ENCODE data around the gene PTPRN. TPM values are rescaled to one million over a fixed set of nuclear protein-coding genes. Genes with fewer than 3 reads are reported as not detected.
A peak's percentile ranks its signal among the peaks of the same experiment; 100 is the strongest.

Gene PTPRN
- polyA plus RNA-seq, 2 of the 4 experiments (the other 2 are of a cell fraction) = 0.44 to 1.1 TPM

DNA sequence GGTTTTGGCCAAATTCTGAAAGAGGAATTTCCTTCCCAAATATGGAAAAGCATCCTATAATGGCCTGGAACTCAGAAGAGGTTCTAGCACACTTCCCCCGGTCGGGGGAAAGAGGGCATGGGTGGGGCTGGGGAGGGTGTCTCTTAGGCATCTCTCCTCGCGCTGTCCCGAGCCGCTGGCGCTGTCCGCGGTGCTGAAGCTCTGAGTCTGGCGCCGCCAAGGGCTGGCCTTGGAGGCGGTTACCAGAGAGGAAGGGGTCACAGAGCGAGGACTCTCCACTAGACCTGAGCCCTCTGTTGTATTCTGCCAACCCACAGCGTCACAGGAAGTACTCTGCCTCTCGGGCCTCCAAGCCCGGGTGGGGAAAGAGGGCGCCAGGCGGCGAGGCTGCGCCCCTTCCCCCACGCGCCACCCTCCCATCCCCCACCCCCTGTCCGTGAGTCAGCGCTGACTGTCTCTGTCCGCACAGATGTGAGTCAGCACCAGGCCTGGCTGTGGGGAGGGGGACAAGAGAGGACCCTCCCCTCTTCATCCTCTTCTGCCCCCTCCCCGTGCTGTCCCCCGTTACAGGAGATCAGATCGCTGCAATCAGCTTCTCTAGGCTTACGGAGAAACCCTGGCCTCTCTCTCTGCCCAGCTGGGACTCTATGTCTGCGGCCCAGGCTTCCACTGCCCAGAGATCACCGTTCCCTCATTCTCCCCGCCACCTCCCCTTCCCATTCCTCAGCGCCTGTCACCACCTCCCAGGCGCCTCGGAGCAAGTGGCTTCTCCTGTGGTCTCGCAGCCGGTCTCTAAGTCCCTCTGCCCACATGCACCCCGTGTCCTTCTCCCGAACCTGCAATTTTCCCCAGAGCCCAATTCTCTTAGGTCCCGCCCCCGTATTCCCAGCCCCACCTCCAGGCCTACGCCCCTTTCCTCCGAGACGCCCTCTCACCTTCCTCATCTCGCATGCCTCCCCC is 779 bp downstream of the PTPRN start:
- ChIA-PET POLR2A (interaction anchor here (0.6 to 1.0 kb wide), 2 partner anchors 22 to 91 kb away, joined by 3 read pairs; no protein-coding TSS in a partner anchor), CTCF (interaction anchor here (0.6 to 3.9 kb wide), 5 partner anchors 10 to 221 kb away, joined by 3 to 19 read pairs (median 4); no protein-coding TSS in a partner anchor)
- ATAC-seq = peak; percentile 94 to 95
- Histone ChIP-seq H3K4me2 (peak overlapping the region; percentile 91), H3K9me3 (no peaks in the 10 kb centered on the region), H3K4me3 (peak overlapping the region; percentile 36), H3K27ac (peak overlapping the region in 1 of 2 experiments; percentile 38; a peak in 3 of 6 replicates), H3K4me1 (peaks cover 13% of the 10 kb centered on the region; the same call in 2 of the 3 replicates)
- 3% methylated on average over 18 of the region's 45 CpGs for WGBS (ENCODE audit: missing lambda C conversion rate)
- FAIRE-seq = no peak
- DNase-seq (ENCODE audit: low read depth in 1 of 2, low spot score in 1 of 2) = peak; percentile 68 to 70
- TF ChIP-seq, protein P1, sequence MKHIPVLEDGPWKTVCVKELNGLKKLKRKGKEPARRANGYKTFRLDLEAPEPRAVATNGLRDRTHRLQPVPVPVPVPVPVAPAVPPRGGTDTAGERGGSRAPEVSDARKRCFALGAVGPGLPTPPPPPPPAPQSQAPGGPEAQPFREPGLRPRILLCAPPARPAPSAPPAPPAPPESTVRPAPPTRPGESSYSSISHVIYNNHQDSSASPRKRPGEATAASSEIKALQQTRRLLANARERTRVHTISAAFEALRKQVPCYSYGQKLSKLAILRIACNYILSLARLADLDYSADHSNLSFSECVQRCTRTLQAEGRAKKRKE (CRISPR knock-in tag; IDR thresholded peaks at IDR 0.05; ENCODE audit: low read depth) = no peak
- TF ChIP-seq CEBPB (IDR thresholded peaks at IDR 0.05) (no peak), NPAS2 (CRISPR knock-in tag; IDR thresholded peaks at IDR 0.05; ENCODE audit: borderline replicate concordance) (no peak), ZC3H11A (IDR thresholded peaks at IDR 0.05) (no peak), CHD4 (IDR thresholded peaks at IDR 0.05; ENCODE audit: borderline replicate concordance) (no peak), NR3C1 (IDR thresholded peaks at IDR 0.05) (no peak), ZNF302 (CRISPR knock-in tag; IDR thresholded peaks at IDR 0.05) (no peak), CBX8 (IDR thresholded peaks at IDR 0.05) (no peak), FOSB (CRISPR knock-in tag; IDR thresholded peaks at IDR 0.05) (no peak), GATA3 (IDR thresholded peaks at IDR 0.05; ENCODE audit: borderline replicate concordance) (no peak), MAFK (IDR thresholded peaks at IDR 0.05; ENCODE audit: partially characterized antibody) (no peak), ZFP36 (IDR thresholded peaks at IDR 0.05; ENCODE audit: borderline replicate concordance, partially characterized antibody) (no peak), RCOR1 (IDR thresholded peaks at IDR 0.05; ENCODE audit: low read depth, low read length) (no peak), POLR2AphosphoS2 (conservative IDR thresholded peaks at IDR 0.05; ENCODE audit: low read length) (no peak), JUNB (IDR thresholded peaks at IDR 0.05) (peak; percentile 51), EHMT2 (IDR thresholded peaks at IDR 0.05; ENCODE audit: low read depth) (peak; percentile 85), RAD21 (conservative IDR thresholded peaks at IDR 0.05 in 1 of 2, IDR thresholded peaks at IDR 0.05 in 1 of 2) (no peak), HOXB13 (CRISPR knock-in tag; IDR thresholded peaks at IDR 0.05; ENCODE audit: low read depth) (no peak), TP53 (CRISPR knock-in tag; IDR thresholded peaks at IDR 0.05) (no peak), CHD2 (IDR thresholded peaks at IDR 0.05; ENCODE audit: low read length, partially characterized antibody) (no peak), ESRRA (IDR thresholded peaks at IDR 0.05; ENCODE audit: borderline replicate concordance, low read length) (no peak), NFE2L2 (conservative IDR thresholded peaks at IDR 0.05; ENCODE audit: low read length) (no peak), HOXA7 (CRISPR knock-in tag; IDR thresholded peaks at IDR 0.05) (no peak), HOXB5 (CRISPR knock-in tag; IDR thresholded peaks at IDR 0.05) (peak; percentile 48; the same call in 1 of the 2 replicates), FOSL2 (IDR thresholded peaks at IDR 0.05) (peak; percentile 60; the same call in 1 of the 2 replicates), FOSL2 (CRISPR knock-in tag; IDR thresholded peaks at IDR 0.05) (peak; percentile 38; the same call in 1 of the 2 replicates), FOXS1 (CRISPR knock-in tag; IDR thresholded peaks at IDR 0.05) (no peak), SMC3 (IDR thresholded peaks at IDR 0.05) (no peak), POLR2A (IDR thresholded peaks at IDR 0.05; ENCODE audit: low read length) (no peak)
- TF ChIP-seq, protein P2, sequence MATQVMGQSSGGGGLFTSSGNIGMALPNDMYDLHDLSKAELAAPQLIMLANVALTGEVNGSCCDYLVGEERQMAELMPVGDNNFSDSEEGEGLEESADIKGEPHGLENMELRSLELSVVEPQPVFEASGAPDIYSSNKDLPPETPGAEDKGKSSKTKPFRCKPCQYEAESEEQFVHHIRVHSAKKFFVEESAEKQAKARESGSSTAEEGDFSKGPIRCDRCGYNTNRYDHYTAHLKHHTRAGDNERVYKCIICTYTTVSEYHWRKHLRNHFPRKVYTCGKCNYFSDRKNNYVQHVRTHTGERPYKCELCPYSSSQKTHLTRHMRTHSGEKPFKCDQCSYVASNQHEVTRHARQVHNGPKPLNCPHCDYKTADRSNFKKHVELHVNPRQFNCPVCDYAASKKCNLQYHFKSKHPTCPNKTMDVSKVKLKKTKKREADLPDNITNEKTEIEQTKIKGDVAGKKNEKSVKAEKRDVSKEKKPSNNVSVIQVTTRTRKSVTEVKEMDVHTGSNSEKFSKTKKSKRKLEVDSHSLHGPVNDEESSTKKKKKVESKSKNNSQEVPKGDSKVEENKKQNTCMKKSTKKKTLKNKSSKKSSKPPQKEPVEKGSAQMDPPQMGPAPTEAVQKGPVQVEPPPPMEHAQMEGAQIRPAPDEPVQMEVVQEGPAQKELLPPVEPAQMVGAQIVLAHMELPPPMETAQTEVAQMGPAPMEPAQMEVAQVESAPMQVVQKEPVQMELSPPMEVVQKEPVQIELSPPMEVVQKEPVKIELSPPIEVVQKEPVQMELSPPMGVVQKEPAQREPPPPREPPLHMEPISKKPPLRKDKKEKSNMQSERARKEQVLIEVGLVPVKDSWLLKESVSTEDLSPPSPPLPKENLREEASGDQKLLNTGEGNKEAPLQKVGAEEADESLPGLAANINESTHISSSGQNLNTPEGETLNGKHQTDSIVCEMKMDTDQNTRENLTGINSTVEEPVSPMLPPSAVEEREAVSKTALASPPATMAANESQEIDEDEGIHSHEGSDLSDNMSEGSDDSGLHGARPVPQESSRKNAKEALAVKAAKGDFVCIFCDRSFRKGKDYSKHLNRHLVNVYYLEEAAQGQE (IDR thresholded peaks at IDR 0.05) = peak; percentile 97
- TF ChIP-seq, protein P3, sequence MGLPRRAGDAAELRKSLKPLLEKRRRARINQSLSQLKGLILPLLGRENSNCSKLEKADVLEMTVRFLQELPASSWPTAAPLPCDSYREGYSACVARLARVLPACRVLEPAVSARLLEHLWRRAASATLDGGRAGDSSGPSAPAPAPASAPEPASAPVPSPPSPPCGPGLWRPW (IDR thresholded peaks at IDR 0.05) = no peak
- TF ChIP-seq, protein P4, sequence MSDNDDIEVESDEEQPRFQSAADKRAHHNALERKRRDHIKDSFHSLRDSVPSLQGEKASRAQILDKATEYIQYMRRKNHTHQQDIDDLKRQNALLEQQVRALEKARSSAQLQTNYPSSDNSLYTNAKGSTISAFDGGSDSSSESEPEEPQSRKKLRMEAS (IDR thresholded peaks at IDR 0.05) = no peak
- TF ChIP-seq, protein P5, sequence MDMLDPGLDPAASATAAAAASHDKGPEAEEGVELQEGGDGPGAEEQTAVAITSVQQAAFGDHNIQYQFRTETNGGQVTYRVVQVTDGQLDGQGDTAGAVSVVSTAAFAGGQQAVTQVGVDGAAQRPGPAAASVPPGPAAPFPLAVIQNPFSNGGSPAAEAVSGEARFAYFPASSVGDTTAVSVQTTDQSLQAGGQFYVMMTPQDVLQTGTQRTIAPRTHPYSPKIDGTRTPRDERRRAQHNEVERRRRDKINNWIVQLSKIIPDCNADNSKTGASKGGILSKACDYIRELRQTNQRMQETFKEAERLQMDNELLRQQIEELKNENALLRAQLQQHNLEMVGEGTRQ (IDR thresholded peaks at IDR 0.05) = no peak
- TF ChIP-seq, protein P6, sequence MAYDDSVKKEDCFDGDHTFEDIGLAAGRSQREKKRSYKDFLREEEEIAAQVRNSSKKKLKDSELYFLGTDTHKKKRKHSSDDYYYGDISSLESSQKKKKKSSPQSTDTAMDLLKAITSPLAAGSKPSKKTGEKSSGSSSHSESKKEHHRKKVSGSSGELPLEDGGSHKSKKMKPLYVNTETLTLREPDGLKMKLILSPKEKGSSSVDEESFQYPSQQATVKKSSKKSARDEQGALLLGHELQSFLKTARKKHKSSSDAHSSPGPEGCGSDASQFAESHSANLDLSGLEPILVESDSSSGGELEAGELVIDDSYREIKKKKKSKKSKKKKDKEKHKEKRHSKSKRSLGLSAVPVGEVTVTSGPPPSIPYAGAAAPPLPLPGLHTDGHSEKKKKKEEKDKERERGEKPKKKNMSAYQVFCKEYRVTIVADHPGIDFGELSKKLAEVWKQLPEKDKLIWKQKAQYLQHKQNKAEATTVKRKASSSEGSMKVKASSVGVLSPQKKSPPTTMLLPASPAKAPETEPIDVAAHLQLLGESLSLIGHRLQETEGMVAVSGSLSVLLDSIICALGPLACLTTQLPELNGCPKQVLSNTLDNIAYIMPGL (CRISPR knock-in tag; IDR thresholded peaks at IDR 0.05; ENCODE audit: borderline replicate concordance) = no peak
